Panc1 (cell line): Measurements from ENCODE around the gene FLACC1.

Experiments
- POLR2AphosphoS5 ChIP-seq: IDR thresholded peaks from 2 replicates; pipeline ENCODE4 v1.6.1; 2012; ENCODE audit warnings: mild to moderate bottlenecking, low read depth, low read length, moderate library complexity
- TCF7L2 ChIP-seq: IDR thresholded peaks from 2 replicates; pipeline ENCODE4 v1.6.1; 2011; ENCODE audit warnings: mild to moderate bottlenecking, low read depth, low read length, inconsistent platforms
- TF ChIP-seq, protein P1 (sequence below): fragments of 450-650 bp; IDR thresholded peaks from 2 replicates; pipeline ENCODE4 v1.5.1; 2017; ENCODE audit warnings: mild to moderate bottlenecking

DNA sequence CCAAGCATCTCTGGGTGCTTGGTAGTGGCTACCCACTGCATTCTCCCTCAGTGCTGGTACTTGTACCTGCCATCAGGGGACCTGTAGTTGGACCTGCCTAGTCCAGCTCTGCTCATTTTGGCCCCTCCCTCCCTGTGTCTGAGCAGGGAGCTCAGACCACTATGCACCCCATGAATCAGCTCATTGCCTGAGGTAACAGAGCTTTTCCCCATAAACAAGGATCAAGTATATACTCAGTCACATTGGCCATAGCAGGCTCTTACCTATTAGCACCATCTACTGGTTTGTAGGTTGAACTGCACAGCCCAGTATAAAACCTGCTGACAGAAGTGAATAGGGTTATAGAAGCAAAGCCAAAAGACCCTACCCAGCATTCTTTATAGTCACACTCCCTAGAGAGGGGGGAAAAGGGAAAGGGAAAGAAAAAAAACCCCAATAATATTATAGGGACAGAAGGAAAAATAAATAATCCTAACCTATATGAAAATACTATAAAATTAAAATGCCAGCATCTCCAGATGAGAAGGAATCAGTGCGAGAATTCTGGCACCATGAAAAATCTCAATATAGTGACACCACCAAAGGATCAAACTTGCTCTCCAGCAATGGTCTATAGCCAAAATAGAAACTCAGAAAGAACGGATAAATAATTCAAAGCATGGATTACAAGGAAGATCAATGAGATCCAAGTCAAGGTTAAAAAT is 6.9 kb upstream of the FLACC1 start:
- TF ChIP-seq, protein P1, sequence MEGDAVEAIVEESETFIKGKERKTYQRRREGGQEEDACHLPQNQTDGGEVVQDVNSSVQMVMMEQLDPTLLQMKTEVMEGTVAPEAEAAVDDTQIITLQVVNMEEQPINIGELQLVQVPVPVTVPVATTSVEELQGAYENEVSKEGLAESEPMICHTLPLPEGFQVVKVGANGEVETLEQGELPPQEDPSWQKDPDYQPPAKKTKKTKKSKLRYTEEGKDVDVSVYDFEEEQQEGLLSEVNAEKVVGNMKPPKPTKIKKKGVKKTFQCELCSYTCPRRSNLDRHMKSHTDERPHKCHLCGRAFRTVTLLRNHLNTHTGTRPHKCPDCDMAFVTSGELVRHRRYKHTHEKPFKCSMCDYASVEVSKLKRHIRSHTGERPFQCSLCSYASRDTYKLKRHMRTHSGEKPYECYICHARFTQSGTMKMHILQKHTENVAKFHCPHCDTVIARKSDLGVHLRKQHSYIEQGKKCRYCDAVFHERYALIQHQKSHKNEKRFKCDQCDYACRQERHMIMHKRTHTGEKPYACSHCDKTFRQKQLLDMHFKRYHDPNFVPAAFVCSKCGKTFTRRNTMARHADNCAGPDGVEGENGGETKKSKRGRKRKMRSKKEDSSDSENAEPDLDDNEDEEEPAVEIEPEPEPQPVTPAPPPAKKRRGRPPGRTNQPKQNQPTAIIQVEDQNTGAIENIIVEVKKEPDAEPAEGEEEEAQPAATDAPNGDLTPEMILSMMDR: peak; percentile 86
- TF ChIP-seq POLR2AphosphoS5 (no peak), TCF7L2 (no peak)
